Ascending aorta (tissue), 2 donors: ENCODE measurements around the gene CNPY1. TPM values are rescaled to one million over a fixed set of nuclear protein-coding genes. Genes with fewer than 3 reads are reported as not detected.

Source experiments
- DNase-seq, 2 donors: peaks; one replicate each; pipeline ENCODE4 v3.0.0-alpha.2; 2019; ENCODE audit warnings: low spot score in 2 of 2
- H3K27ac ChIP-seq, 2 donors: fragments of 200-600 bp; sonication (generic); one replicate each; pipeline ENCODE4 v1.5.1; 2016 to 2017; ENCODE audit warnings: mild to moderate bottlenecking in 1 of 2
- H3K27me3 ChIP-seq: fragments of 200-600 bp; sonication (generic); one replicate; pipeline ENCODE4 v1.5.1; 2017
- H3K36me3 ChIP-seq, 2 donors: fragments of 200-600 bp; sonication (generic); one replicate each; pipeline ENCODE4 v1.5.1; 2016
- H3K4me1 ChIP-seq, 2 donors: fragments of 200-600 bp; sonication (generic); one replicate each; pipeline ENCODE4 v1.5.1; 2016 to 2017; ENCODE audit warnings: mild to moderate bottlenecking in 1 of 2
- H3K4me3 ChIP-seq, 2 donors: fragments of 200-600 bp; sonication (generic); one replicate each; pipeline ENCODE4 v1.5.1; 2016 to 2017; ENCODE audit warnings: mild to moderate bottlenecking in 1 of 2
- H3K9me3 ChIP-seq, 2 donors: fragments of 200-600 bp; sonication (generic); one replicate each; pipeline ENCODE4 v1.5.1; 2016
- intact Hi-C: fragments of 100-400 bp; cut with DNase I; formaldehyde crosslinking; loops from one replicate; pipeline ENCODE4 v1.15.1; 2023
- total RNA-seq: library from RNA; depleted of rRNA; stranded (reverse); fragments of >200 nt; gene quantifications from one replicate; pipeline ENCODE4 v1.1.0, GENCODE V29; 2016
- TF ChIP-seq, protein P1 (sequence below), 3 experiments: fragments of 200-600 bp in 2 of 3; fragments of 450-650 bp in 1 of 3; sonication (generic) in 2 of 3; IDR thresholded peaks; one replicate each; pipeline ENCODE4 v1.5.1; 2016 to 2019; ENCODE audit warnings: antibody characterized with exemption in 3 of 3, mild to moderate bottlenecking in 1 of 3, moderate library complexity in 1 of 3

The CNPY1 gene
- total RNA-seq, 1 donor from 2014 or later: not detected

DNA sequence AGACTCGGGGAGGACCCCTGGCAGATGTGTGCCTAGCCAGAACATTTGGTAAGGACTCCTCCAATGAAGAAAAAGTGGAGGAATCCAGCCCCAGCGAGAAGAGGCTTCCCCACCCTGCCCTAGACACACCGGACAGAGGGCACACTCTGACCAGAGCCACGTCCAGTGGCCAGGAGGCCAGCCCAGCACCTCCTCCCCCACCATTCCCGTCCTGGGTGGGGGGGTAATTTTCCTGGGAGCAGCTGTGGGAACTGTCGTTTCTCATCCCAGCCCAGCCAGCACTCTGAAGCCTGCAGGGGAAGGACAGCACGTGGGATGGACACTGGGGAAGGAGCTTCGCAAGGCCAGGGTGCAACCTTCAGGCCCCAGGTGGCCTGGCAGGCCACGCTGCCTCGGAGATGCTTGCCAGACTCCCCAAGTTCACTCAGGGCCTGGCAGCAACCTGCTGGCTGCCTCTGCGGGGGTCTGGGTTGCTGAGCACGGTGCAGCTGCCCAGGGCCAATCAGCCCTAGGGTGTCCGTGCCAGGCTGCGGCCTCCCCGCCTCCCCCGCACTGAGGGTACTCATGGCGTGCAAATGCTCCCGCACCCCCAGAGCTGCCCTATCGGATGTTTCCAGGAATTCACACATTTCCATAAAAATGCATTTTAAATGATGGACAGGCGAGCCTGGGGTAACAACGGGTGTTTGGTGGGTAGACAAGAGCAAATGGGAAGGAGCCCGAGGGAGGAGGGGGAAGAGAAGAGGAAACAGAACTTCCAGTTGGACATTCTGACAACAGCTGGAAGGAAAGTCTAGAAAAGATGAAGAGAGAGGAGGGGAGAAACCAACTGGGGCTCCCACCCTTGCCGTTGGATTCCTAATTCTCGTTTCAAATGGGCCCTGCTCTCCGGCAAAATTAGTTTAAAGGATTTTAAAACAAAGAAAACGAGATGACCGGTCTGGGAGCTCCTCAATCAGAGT lies 90.3 kb downstream of the CNPY1 start:
- Histone ChIP-seq H3K9me3 (no peaks in the 10 kb centered on the region), H3K27ac (no peak overlapping the region), H3K27me3 (peaks cover 34% of the 10 kb centered on the region), H3K4me3 (peak overlapping the region; percentile 61 to 68), H3K4me1 (peaks cover 17 to 20% of the 10 kb centered on the region in 2 donors), H3K36me3 (no peaks in the 10 kb centered on the region)
- intact Hi-C loops: loop anchor here (5.0 kb wide), 1 partner anchor 159 kb away; the partner anchor contains the start of gene INSIG1
- TF ChIP-seq, protein P1, sequence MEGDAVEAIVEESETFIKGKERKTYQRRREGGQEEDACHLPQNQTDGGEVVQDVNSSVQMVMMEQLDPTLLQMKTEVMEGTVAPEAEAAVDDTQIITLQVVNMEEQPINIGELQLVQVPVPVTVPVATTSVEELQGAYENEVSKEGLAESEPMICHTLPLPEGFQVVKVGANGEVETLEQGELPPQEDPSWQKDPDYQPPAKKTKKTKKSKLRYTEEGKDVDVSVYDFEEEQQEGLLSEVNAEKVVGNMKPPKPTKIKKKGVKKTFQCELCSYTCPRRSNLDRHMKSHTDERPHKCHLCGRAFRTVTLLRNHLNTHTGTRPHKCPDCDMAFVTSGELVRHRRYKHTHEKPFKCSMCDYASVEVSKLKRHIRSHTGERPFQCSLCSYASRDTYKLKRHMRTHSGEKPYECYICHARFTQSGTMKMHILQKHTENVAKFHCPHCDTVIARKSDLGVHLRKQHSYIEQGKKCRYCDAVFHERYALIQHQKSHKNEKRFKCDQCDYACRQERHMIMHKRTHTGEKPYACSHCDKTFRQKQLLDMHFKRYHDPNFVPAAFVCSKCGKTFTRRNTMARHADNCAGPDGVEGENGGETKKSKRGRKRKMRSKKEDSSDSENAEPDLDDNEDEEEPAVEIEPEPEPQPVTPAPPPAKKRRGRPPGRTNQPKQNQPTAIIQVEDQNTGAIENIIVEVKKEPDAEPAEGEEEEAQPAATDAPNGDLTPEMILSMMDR (IDR thresholded peaks at IDR 0.05): no peak
- DNase-seq: no peak

DNA sequence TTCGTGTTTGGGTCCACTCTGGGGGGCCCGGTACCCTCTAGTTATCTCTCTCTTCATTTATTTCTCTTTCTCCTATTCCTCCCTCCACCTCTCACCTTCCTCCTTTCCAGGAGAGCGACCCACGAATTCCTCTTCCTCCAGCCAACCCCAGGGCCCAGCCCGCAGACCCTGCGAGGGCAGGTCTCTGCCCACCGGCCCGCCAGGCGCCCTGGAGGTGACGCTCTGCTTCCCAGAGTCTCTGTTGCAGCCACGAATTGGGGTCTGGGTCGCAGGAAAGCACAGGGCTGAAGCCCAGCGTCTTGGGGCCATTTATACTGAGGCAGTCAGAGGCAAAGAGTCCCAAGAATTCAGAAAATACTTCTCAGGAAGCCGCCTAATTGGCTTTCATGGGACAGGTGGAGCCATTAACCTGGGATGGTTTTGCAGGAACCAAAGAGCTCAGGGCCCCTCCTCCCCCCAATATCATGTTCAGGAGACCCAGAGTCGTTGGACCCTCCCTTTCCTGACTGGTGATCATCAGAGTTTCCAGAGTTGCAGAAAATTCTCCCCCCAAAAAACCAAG lies 91.1 kb downstream of the CNPY1 start:
- H3K27me3 ChIP-seq: peaks cover 34% of the 10 kb centered on the region
- no peak overlapping the region for H3K4me3 ChIP-seq
- no peaks in the 10 kb centered on the region for H3K36me3 ChIP-seq
- H3K4me1 ChIP-seq: peaks cover 17 to 20% of the 10 kb centered on the region in 2 donors
- no peak for DNase-seq
- no peaks in the 10 kb centered on the region for H3K9me3 ChIP-seq
- TF ChIP-seq, protein P1 (IDR thresholded peaks at IDR 0.05): no peak
- no peak overlapping the region for H3K27ac ChIP-seq
- intact Hi-C loops: loop anchor here (5.0 kb wide), 1 partner anchor 158 kb away; the partner anchor contains the start of gene INSIG1

DNA sequence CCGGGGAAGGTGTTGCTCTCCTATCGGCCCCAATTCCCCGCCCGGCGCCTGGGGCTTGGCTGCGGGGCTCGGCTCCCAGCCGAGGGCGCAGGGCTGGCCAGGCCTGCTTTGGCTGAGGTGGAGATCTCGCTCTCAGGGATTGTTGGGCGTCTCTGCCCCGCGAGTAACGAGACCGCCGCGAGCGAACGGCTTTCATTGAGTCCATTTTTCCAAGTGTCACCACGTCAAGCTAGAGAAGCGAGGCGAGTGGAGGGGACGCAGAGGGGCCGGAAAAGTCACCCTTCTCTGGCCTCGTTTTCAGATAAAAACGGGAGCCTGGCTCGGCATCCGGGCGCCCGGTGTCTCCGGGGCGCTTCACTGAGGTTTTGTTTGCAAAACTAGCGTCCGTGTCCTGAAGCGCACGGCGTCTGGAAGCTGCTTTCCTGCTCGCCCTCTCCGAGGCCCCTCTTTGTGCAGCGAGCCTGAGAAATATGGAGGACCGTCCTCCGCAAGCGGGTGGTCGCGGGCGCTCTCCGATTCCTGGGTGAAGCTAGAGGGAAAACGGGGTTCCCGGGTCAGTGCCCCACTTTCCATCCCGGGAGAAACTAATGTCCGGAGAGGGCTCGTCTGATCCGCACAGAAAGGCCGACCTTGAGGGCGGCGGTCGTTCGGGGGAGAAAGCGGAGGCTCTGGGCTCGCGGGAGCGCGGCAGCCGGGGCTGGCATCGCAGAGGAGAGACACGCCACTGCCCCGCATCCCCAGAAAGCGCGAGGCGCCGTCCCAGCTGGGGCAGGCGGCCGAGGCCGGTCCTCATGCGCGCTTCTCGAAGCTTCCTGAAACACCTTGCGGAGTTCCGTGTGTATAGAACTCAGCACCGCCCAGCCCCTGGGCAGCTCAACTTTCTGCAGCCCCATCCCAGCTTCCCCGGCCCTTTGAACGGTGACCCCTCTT lies 91.9 kb downstream of the CNPY1 start:
- Histone ChIP-seq H3K4me1 (peaks cover 17 to 20% of the 10 kb centered on the region in 2 donors), H3K4me3 (peak overlapping the region; percentile 27 to 39)

DNA sequence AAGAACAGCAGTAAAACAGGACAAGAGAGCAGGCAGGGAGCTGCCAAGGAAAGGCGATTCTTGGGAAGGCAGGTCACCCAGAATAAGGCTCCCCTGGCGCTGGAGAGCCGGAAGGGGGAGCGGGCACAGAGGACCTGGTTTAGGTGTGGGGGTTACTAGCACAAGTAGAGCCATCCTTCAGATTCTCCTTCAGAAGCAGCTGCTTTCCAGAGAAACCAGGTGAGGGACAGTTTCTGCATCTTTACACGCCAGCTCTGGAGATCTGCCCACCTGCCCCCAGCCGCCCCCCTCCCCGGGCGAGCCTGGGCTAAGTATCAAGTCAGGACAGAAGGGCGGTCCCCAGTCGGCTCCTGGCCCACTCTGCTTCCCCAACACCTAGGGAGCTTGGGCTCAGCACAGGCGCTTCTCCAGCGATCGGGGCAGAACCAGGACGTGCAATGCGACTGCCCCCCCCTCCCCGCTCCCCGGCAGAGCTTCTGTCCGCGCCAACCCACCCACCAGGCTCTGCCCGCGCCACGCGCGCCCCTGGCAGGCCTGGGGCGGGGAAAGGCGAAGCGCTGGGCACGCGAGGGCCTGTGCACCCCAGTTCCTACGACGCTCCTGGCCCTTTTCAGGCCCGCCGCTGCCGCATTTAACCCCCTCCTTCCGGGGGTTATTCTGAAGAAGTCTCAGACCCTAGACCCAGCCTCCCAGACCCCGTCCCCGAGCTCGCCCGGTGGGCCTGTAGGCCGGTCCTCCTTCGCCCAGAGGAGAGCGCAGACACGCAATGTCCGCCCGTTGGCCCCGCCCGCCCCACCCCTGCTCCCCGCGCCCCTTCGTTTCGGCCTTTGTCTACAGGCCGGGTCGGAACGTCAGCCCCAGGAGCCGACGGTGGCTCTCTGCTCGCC lies 92.8 kb downstream of the CNPY1 start:
- H3K4me1 ChIP-seq: peaks cover 14 to 15% of the 10 kb centered on the region in 2 donors
- H3K27me3 ChIP-seq: peaks cover 31% of the 10 kb centered on the region
- no peaks in the 10 kb centered on the region for H3K9me3 ChIP-seq
- no peak for DNase-seq
- TF ChIP-seq, protein P1 (IDR thresholded peaks at IDR 0.05): no peak
- intact Hi-C loops: no loop called here
- no peak overlapping the region for H3K27ac ChIP-seq
- peak overlapping the region; percentile 10 to 39 for H3K4me3 ChIP-seq
- no peaks in the 10 kb centered on the region for H3K36me3 ChIP-seq

More for the DNA sequence above, 91.9 kb downstream of the CNPY1 start:
- intact Hi-C loops: loop anchor here (5.0 kb wide), 1 partner anchor 157 kb away; the partner anchor contains the start of gene INSIG1
- no peak for DNase-seq
- Histone ChIP-seq H3K9me3 (no peaks in the 10 kb centered on the region), H3K27me3 (peaks cover 33% of the 10 kb centered on the region), H3K27ac (no peak overlapping the region), H3K36me3 (no peaks in the 10 kb centered on the region)
- TF ChIP-seq, protein P1 (IDR thresholded peaks at IDR 0.05): no peak
